K562 (cell line): ENCODE results near the gene GTSE1. TPM values are rescaled to one million over a fixed set of nuclear protein-coding genes. Genes with fewer than 3 reads are reported as not detected.

Experiments
- ATAC-seq: fragments of 200-7000 bp; cut with Tn5 transposase; 3 replicates; pipeline ENCODE4 v1.9.1; 2020; ENCODE audit warnings: moderate library complexity
- BruUV-seq: library from RNA; stranded (reverse); fragments of 400-500 nt; replicated peaks from 2 replicates; lab custom pipeline; 2021; lab: Mats Ljungman, UMichigan
- CTCF ChIA-PET: fragments of 300-600 bp; formaldehyde crosslinking; extraction: SDS; loops from one replicate; lab custom pipeline; 2021; ENCODE audit warnings: low intra/inter-chr PET ratio; lab: Yijun Ruan, JAX
- POLR2A ChIA-PET: fragments of 300-600, 350-650 bp; sonication (Branson Sonifier 250); formaldehyde crosslinking; extraction: SDS; loops from one replicate; lab custom pipeline; 2021; ENCODE audit warnings: antibody characterized with exemption, inconsistent platforms; lab: Yijun Ruan, JAX
- DNase-seq, 4 experiments: peaks; one replicate each; pipeline versions ENCODE4 v3.0.0 to v3.0.0-alpha.2; 2011 to 2018; ENCODE audit warnings: low spot score in 3 of 4, mixed read lengths in 3 of 4; ENCODE audit errors: extremely low read depth in 1 of 4
- FAIRE-seq: peaks from 2 replicates; lab custom pipeline; 2011; peaks lifted over from hg19 to GRCh38; lab: Jason Lieb, UNC
- H2AFZ ChIP-seq: 2 replicates; pipeline ENCODE4 v1.6.0; 2011; ENCODE audit warnings: low read depth, low read length, control low read depth, inconsistent platforms
- H3K27ac ChIP-seq: fragments of 200-600 bp; 3 replicates; pipeline ENCODE4 v1.8.0; 2011; ENCODE audit warnings: low read depth, mild to moderate bottlenecking, control low read depth, inconsistent platforms, low read length, moderate library complexity, mixed read lengths; ENCODE audit errors: extremely low read depth
- H3K27me3 ChIP-seq, 2 experiments: fragments of 300-600 bp in 1 of 2; 2 replicates in 1 of 2; 3 replicates in 1 of 2; pipeline versions ENCODE4 v1.6.0 to v1.8.0; 2011; ENCODE audit warnings: inconsistent platforms in 2 of 2, low read length in 2 of 2, mild to moderate bottlenecking in 1 of 2, mixed read lengths in 1 of 2, moderate library complexity in 1 of 2; ENCODE audit not compliant: control insufficient read depth in 2 of 2, insufficient read depth in 2 of 2
- H3K36me3 ChIP-seq: fragments of 300-600 bp; 3 replicates; pipeline ENCODE4 v1.8.0; 2011; ENCODE audit warnings: mild to moderate bottlenecking, low read length, inconsistent platforms; ENCODE audit not compliant: control insufficient read depth, insufficient read depth
- H3K4me1 ChIP-seq, 2 experiments: fragments of 200-600 bp in 1 of 2; replicated peaks in 1 of 2; 2 replicates in 1 of 2; 3 replicates in 1 of 2; pipeline versions ENCODE4 v1.5.1 to v1.8.0; 2011; ENCODE audit warnings: inconsistent platforms in 2 of 2, low read length in 2 of 2, mild to moderate bottlenecking in 1 of 2, mixed read lengths in 1 of 2, moderate library complexity in 1 of 2; ENCODE audit not compliant: control insufficient read depth in 2 of 2, insufficient read depth in 2 of 2
- H3K4me2 ChIP-seq: 2 replicates; pipeline ENCODE4 v1.6.1; 2011; ENCODE audit warnings: low read length, control low read depth, inconsistent platforms, mixed read lengths; ENCODE audit not compliant: insufficient read depth
- H3K4me3 ChIP-seq: fragments of 200-600 bp; sonication (generic), shearing (Covaris generic); 2 replicates; pipeline ENCODE4 v1.5.1; 2016; ENCODE audit warnings: control low read depth, inconsistent platforms
- H3K79me2 ChIP-seq: fragments of 200-600 bp; 3 replicates; pipeline ENCODE4 v1.8.0; 2011; ENCODE audit warnings: low read length, inconsistent platforms; ENCODE audit not compliant: control insufficient read depth, insufficient read depth
- H3K9ac ChIP-seq, 2 experiments: 2 replicates each; pipeline versions ENCODE4 v1.6.0 to v1.6.1; 2011; ENCODE audit warnings: low read depth in 2 of 2, low read length in 2 of 2, control low read depth in 1 of 2, inconsistent platforms in 1 of 2, mild to moderate bottlenecking in 1 of 2, mixed read lengths in 1 of 2; ENCODE audit not compliant: insufficient read depth in 1 of 2
- H3K9me1 ChIP-seq: one replicate; pipeline ENCODE4 v1.6.0; 2011; ENCODE audit warnings: inconsistent platforms, mild to moderate bottlenecking, low read length, moderate library complexity; ENCODE audit not compliant: control insufficient read depth, insufficient read depth
- H3K9me3 ChIP-seq: replicated peaks from 2 replicates; pipeline ENCODE4 v1.5.1; 2011; ENCODE audit warnings: low read depth, low read length, inconsistent platforms; ENCODE audit not compliant: control insufficient read depth, insufficient read depth
- H4K20me1 ChIP-seq: replicated peaks from 2 replicates; pipeline ENCODE4 v1.6.1; 2011; ENCODE audit warnings: low read length, inconsistent platforms, mixed read lengths; ENCODE audit not compliant: control insufficient read depth, insufficient read depth
- ARHGAP35 ChIP-seq: fragments of 450-650 bp; IDR thresholded peaks from 2 replicates; pipeline ENCODE4 v1.6.1; 2018; ENCODE audit not compliant: partially characterized antibody
- ELK3 ChIP-seq: fragments of 450-650 bp; formaldehyde crosslinking; IDR thresholded peaks from 2 replicates; pipeline ENCODE4 v1.4.0; 2020; ENCODE audit warnings: mild to moderate bottlenecking
- FUS ChIP-seq: fragments of 200-400 bp; formaldehyde crosslinking; optimal IDR thresholded peaks from 2 replicates; pipeline ENCODE3; 2017; ENCODE audit warnings: low read depth, low read length
- KAT7 ChIP-seq: sonication (generic); formaldehyde crosslinking; IDR thresholded peaks from 2 replicates; pipeline ENCODE4 v1.8.0; 2022; ENCODE audit warnings: missing genetic modification reagents, mild to moderate bottlenecking, borderline replicate concordance
- MEIS2 ChIP-seq: fragments of 450-650 bp; IDR thresholded peaks from 2 replicates; pipeline ENCODE4 v1.6.1; 2014; ENCODE audit warnings: mild to moderate bottlenecking; ENCODE audit not compliant: partially characterized antibody
- NCOA2 ChIP-seq, 2 experiments: fragments of 450-650 bp; IDR thresholded peaks; 2 replicates each; pipeline ENCODE4 v1.6.1; 2018; ENCODE audit warnings: mild to moderate bottlenecking in 2 of 2, moderate library complexity in 1 of 2; ENCODE audit not compliant: partially characterized antibody in 2 of 2
- NR1H2 ChIP-seq: sonication (generic); formaldehyde crosslinking; IDR thresholded peaks from 2 replicates; pipeline ENCODE4 v1.4.0; 2020; ENCODE audit warnings: mild to moderate bottlenecking, missing genetic modification reagents
- TAF7 ChIP-seq: fragments of 450-650 bp; IDR thresholded peaks from 2 replicates; pipeline ENCODE4 v1.6.1; 2016; ENCODE audit warnings: missing genetic modification characterization, missing compliant biosample characterization
- ZNF197 ChIP-seq: fragments of 200-800 bp; sonication (Bioruptor generic); IDR thresholded peaks from 2 replicates; pipeline ENCODE4 v1.6.1; 2016; ENCODE audit warnings: low read depth, missing genetic modification characterization, missing compliant biosample characterization
- ZNF518B ChIP-seq: fragments of 250-450 bp; sonication (Bioruptor Pico); IDR thresholded peaks from 2 replicates; pipeline ENCODE4 v1.5.0; 2021; ENCODE audit warnings: mild to moderate bottlenecking, moderate library complexity
- ZNF592 ChIP-seq: fragments of 450-650 bp; IDR thresholded peaks from 2 replicates; pipeline ENCODE4 v1.6.1; 2017; ENCODE audit warnings: antibody characterized with exemption, mild to moderate bottlenecking
- ZNF695 ChIP-seq: fragments of 450-650 bp; formaldehyde crosslinking; IDR thresholded peaks from 2 replicates; pipeline ENCODE4 v1.4.0; 2020; ENCODE audit warnings: mild to moderate bottlenecking, moderate library complexity
- WGBS: fragments of 100-300 bp; shearing (Covaris generic); methylation state at CpG from one replicate; pipeline ENCODE4 v1.1.6; 2016; ENCODE audit warnings: low coverage, mixed read lengths; ENCODE audit not compliant: insufficient coverage; ENCODE audit errors: missing lambda C conversion rate; 5-methylcytosine and 5-hydroxymethylcytosine counted together
- in situ Hi-C: fragments of 300-500 bp; cut with MboI; formaldehyde crosslinking; loops from 4 replicates; pipeline ENCODE4 v1.15.0; 2018; ENCODE audit warnings: inconsistent platforms, mixed read lengths
- intact Hi-C: fragments of 100-400 bp; cut with micrococcal nuclease; formaldehyde crosslinking; loops from 2 replicates; pipeline ENCODE4 v1.14.2; 2022
- polyA plus RNA-seq, 8 experiments: library from polyadenylated mRNA; depleted of rRNA in 4 of 8; stranded (reverse) in 5 of 8; unstranded in 3 of 8; fragments of >200 nt; fragmentation: Nextera tagmentation in 2 of 8; fragmentation: Illumina TruSeq in 1 of 8; extraction: Ambion mirVana in 2 of 8; extraction: Trizol in 1 of 8; gene quantifications; 2 replicates each; pipeline versions ENCODE4 v1.2.1 to v1.2.3, GENCODE V29; 2011 to 2014; ENCODE audit warnings: inconsistent platforms in 1 of 8, missing spikeins in 1 of 8
- total RNA-seq, 7 experiments: library from RNA; depleted of rRNA in 6 of 7; stranded (reverse); fragments of >200 nt in 6 of 7; fragmentation: Illumina TruSeq in 2 of 7; extraction: Trizol in 2 of 7; gene quantifications; 2 replicates each; pipeline versions ENCODE4 v1.2.1 to v1.2.3, GENCODE V29; 2011 to 2021; ENCODE audit warnings: low replicate concordance in 1 of 7

GTSE1 gene
- total and polyA plus RNA-seq, 9 of the 15 experiments (the other 6 are each of a cell fraction or from before 2014, with no cell fraction given) = 2.5 to 22.5 (median 12.9) TPM

- no peak for TF ChIP-seq KAT7 (CRISPR knock-in tag)
- TF ChIP-seq NCOA2 (IDR thresholded peaks at IDR 0.05; ENCODE audit: partially characterized antibody in 2 of 2) = no peak
- TF ChIP-seq, all 486 proteins: peak for 0
These were observed 3.9 kb upstream of the GTSE1 start (continued) for GRCh38 chr22:46292732-46293131.

GRCh38 chr22:46293577-46294260 lies 3.0 kb upstream of the GTSE1 start:
- H4K20me1 ChIP-seq = no peaks in the 10 kb centered on the region
- H3K9me1 ChIP-seq = no peaks in the 10 kb centered on the region
- 81% methylated on average over 9 of the region's 11 CpGs for WGBS
- ChIA-PET CTCF (no interaction called here), POLR2A (no interaction called here)
- H3K4me2 ChIP-seq = no peak overlapping the region
- H3K4me3 ChIP-seq = no peak overlapping the region
- intact Hi-C loops (no loop called here), in situ Hi-C loops (no loop called here)
- H2AFZ ChIP-seq = no peak overlapping the region
- 0 out of 4 replicates have a peak overlapping the region, but pooled peaks of 1 of the 2 experiments have one; percentile 13 for H3K9ac ChIP-seq
- no peak for ATAC-seq
- H3K36me3 ChIP-seq = peaks cover 15% of the 10 kb centered on the region; the same call in 2 of the 3 replicates
- H3K27me3 ChIP-seq = no peaks in the 10 kb centered on the region
- no peaks in the 10 kb centered on the region for H3K9me3 ChIP-seq
- H3K4me1 ChIP-seq = peaks cover 2 to 32% of the 10 kb centered on the region in 2 experiments; a peak in 4 of 5 replicates
- no peak overlapping the region for H3K27ac ChIP-seq
- no peak for FAIRE-seq
- H3K79me2 ChIP-seq = peaks cover 17% of the 10 kb centered on the region
- BruUV-seq = no TSS peak
- DNase-seq = no peak
- TF ChIP-seq ZNF518B (CRISPR knock-in tag) (no peak), ZNF592 (no peak), ELK3 (no peak), ARHGAP35 (no peak), ZNF695 (CRISPR knock-in tag) (no peak), MEIS2 (no peak), NR1H2 (CRISPR knock-in tag) (no peak), FUS (no peak), ZNF197 (no peak), TAF7 (no peak)
